ENCODE results near the gene POLR2E. TPM values are rescaled to one million over a fixed set of nuclear protein-coding genes. Genes with fewer than 3 reads are reported as not detected.

The POLR2E gene
- total RNA-seq, 4 donors from 2014 or later = 87.6 to 264 (median 163) TPM

- Histone ChIP-seq H3K4me3 (replicated peaks in 1 of 3) (peak within 1 kb of the TSS in 2 of 3 donors; percentile 35 to 44), H3K27me3 (no peaks in the 10 kb centered on the region), H3K9me3 (no peaks in the 10 kb centered on the region), H3K4me1 (peaks cover 10 to 29% of the 10 kb centered on the region in 2 donors), H3K27ac (peak within 1 kb of the TSS in 1 of 3 donors; percentile 18), H3K36me3 (peaks cover 0 to 6% of the 10 kb centered on the region in 2 donors)
- DNase-seq = peak; percentile 99
- WGBS, 2 donors = 6 to 8% methylated on average over 16 to 19 of the region's 56 CpGs
- TF ChIP-seq CTCF (IDR thresholded peaks at IDR 0.05) (peak in 1 of 6 experiments; percentile 28), POLR2A (IDR thresholded peaks at IDR 0.05) (peak; percentile 22 to 87)
- intact Hi-C loops (cut with DNase I) = no loop called here
Observed at GRCh38 chr19:1039646-1040475, 55.3 kb downstream of the POLR2E start, which contains the start of gene ABCA7. Gene ABCA7, plus strand, starts transcription at chr19:1040107. Its CDS starts 1,255 bp downstream, at chr19:1041362.

GRCh38 chr19:1038978-1039645 is 56.1 kb downstream of the POLR2E start:
- H3K9me3 ChIP-seq = no peaks in the 10 kb centered on the region
- DNase-seq = no peak
- no peak overlapping the region for H3K4me3 ChIP-seq (replicated peaks in 1 of 3)
- intact Hi-C loops (cut with DNase I) = no loop called here
- H3K27ac ChIP-seq = no peak overlapping the region
- peaks cover 10 to 29% of the 10 kb centered on the region in 2 donors for H3K4me1 ChIP-seq
- 72 to 77% methylated on average over 22 of the region's 22 CpGs for WGBS, 2 donors
- H3K36me3 ChIP-seq = peaks cover 0 to 6% of the 10 kb centered on the region in 2 donors
- no peaks in the 10 kb centered on the region for H3K27me3 ChIP-seq
- no peak for TF ChIP-seq CTCF (IDR thresholded peaks at IDR 0.05)

GRCh38 chr19:1037621-1038064 is 57.5 kb downstream of the POLR2E start:
- Histone ChIP-seq H3K27ac (no peak overlapping the region), H3K27me3 (no peaks in the 10 kb centered on the region), H3K36me3 (peaks cover 8 to 12% of the 10 kb centered on the region in 2 donors), H3K4me1 (peaks cover 10 to 23% of the 10 kb centered on the region in 2 donors), H3K4me3 (replicated peaks in 1 of 3) (no peak overlapping the region), H3K9me3 (no peaks in the 10 kb centered on the region)
- intact Hi-C loops (cut with DNase I) = no loop called here
- no peak for DNase-seq
- no peak for TF ChIP-seq POLR2A (IDR thresholded peaks at IDR 0.05)
- no peak for TF ChIP-seq CTCF (IDR thresholded peaks at IDR 0.05)
- WGBS, 2 donors = 82 to 84% methylated on average over 17 to 21 of the region's 22 CpGs

Other genes starting within 250 kb of the POLR2E start
- 1 to 10 TPM in 3 of 4 donors, not detected in 1; 1.9 to 2.1 (median 2.1) TPM for gene ELANE, start 243.1 kb downstream of the POLR2E start, total RNA-seq
- gene CFD, start 235.7 kb downstream of the POLR2E start, total RNA-seq = 1,000 to 10,000 TPM in 1 of 4 donors, 100 to 1,000 TPM in 3; 339 to 1,037 (median 506) TPM
- gene MED16, start 202.2 kb downstream of the POLR2E start, total RNA-seq = 10 to 100 TPM; 33.2 to 66.5 (median 54.3) TPM
- not detected for gene RNU6-9, start 201.9 kb downstream of the POLR2E start, total RNA-seq
- gene R3HDM4, start 182.2 kb downstream of the POLR2E start, total RNA-seq = 10 to 100 TPM; 29.2 to 45.8 (median 34.9) TPM
- gene KISS1R, start 178.0 kb downstream of the POLR2E start, total RNA-seq = not detected
- gene ARID3A, start 169.3 kb downstream of the POLR2E start, total RNA-seq = 1 to 10 TPM; 2.6 to 7.7 (median 3.9) TPM
- gene WDR18, start 111.0 kb downstream of the POLR2E start, total RNA-seq = 10 to 100 TPM; 15.2 to 73.5 (median 46.8) TPM
- under 1 TPM in 1 of 4 donors, not detected in 3; 0.22 TPM for gene GRIN3B, start 95.0 kb downstream of the POLR2E start, total RNA-seq
- 100 to 1,000 TPM; 162 to 238 (median 192) TPM for gene TMEM259, start 74.3 kb downstream of the POLR2E start, total RNA-seq
- not detected for gene RNU6-2, start 73.9 kb downstream of the POLR2E start, total RNA-seq
- 10 to 100 TPM; 60.7 to 88.2 (median 82.2) TPM for gene CNN2, start 68.8 kb downstream of the POLR2E start, total RNA-seq
- gene ABCA7, start 55.3 kb downstream of the POLR2E start, total RNA-seq = 10 to 100 TPM; 15.5 to 58.7 (median 29.8) TPM
- gene ARHGAP45, start 28.2 kb downstream of the POLR2E start, total RNA-seq = 10 to 100 TPM; 11.5 to 19.8 (median 14.4) TPM
- gene GPX4, start 8.6 kb upstream of the POLR2E start, total RNA-seq = 100 to 1,000 TPM; 350 to 485 (median 414) TPM
- gene SBNO2, start 78.9 kb upstream of the POLR2E start, total RNA-seq = 10 to 100 TPM; 22.8 to 69.0 (median 25.5) TPM
- gene STK11, start 110.4 kb upstream of the POLR2E start, total RNA-seq = 10 to 100 TPM; 60.2 to 83.4 (median 71.1) TPM
- gene CBARP, start 142.6 kb upstream of the POLR2E start, total RNA-seq = 1 to 10 TPM in 3 of 4 donors, under 1 TPM in 1; 0.73 to 3.2 (median 1.5) TPM
- gene ATP5F1D, start 146.4 kb upstream of the POLR2E start, total RNA-seq = 100 to 1,000 TPM in 1 of 4 donors, 10 to 100 TPM in 3; 39.2 to 182 (median 83.0) TPM
- gene MIDN, start 153.2 kb upstream of the POLR2E start, total RNA-seq = 10 to 100 TPM; 16.2 to 89.2 (median 17.9) TPM
- 1,000 to 10,000 TPM in 2 of 4 donors, 100 to 1,000 TPM in 2; 679 to 1,194 (median 893) TPM for gene CIRBP, start 174.0 kb upstream of the POLR2E start, total RNA-seq
- gene FAM174C, start 180.2 kb upstream of the POLR2E start, total RNA-seq = 100 to 1,000 TPM in 1 of 4 donors, 10 to 100 TPM in 3; 50.8 to 114 (median 64.6) TPM
- gene EFNA2, start 190.5 kb upstream of the POLR2E start, total RNA-seq = not detected